ENCODE measurements around the gene ZC3HAV1. TPM values are rescaled to one million over a fixed set of nuclear protein-coding genes. Genes with fewer than 3 reads are reported as not detected.
"Not testable (repeated sequence)": the region's sequence is repeated elsewhere in the genome, so short reads cannot be mapped to it uniquely, and the experiment has no call there.

Gene ZC3HAV1
- total and polyA plus RNA-seq, 2 of the 4 experiments (the other 2 are of a cell fraction): 9.9 to 22.4 TPM

GRCh38 chr7:139025861-139026260 lies 83.7 kb downstream of the ZC3HAV1 start:
- H3K4me1 ChIP-seq (ENCODE audit: control insufficient read depth, insufficient read depth, low read length); DNase-seq; H4K8ac ChIP-seq (ENCODE audit: low read depth in 2 of 2, low read length in 2 of 2); H3K4ac ChIP-seq (ENCODE audit: low read depth, low read length); H3K56ac ChIP-seq (ENCODE audit: extremely low read depth, insufficient read depth, low read length); H3K4me3 ChIP-seq (ENCODE audit: insufficient read depth, low read depth, low read length); H4K20me1 ChIP-seq (ENCODE audit: insufficient read depth, low read length); H2BK5ac ChIP-seq (ENCODE audit: low read depth, low read length, poor library complexity, severe bottlenecking); H3K14ac ChIP-seq (replicated peaks; ENCODE audit: low read depth, low read length); H3K27ac ChIP-seq (ENCODE audit: insufficient read depth, low read length); H2BK20ac ChIP-seq (ENCODE audit: low read depth, low read length); ATAC-seq (ENCODE audit: low read depth); intact Hi-C loops (cut with micrococcal nuclease); in situ Hi-C loops (cut with MboI; ENCODE audit: low sequenced_read_pairs); POLR2A ChIA-PET (ENCODE audit: unreplicated experiment); H3K27me3 ChIP-seq (ENCODE audit: control insufficient read depth, insufficient read depth, low read length); H2AFZ ChIP-seq (replicated peaks; ENCODE audit: low read length, poor library complexity); H3K9me1 ChIP-seq (ENCODE audit: insufficient read depth, low read length); H3K18ac ChIP-seq (ENCODE audit: low read depth, low read length); H4K91ac ChIP-seq (ENCODE audit: insufficient read depth, low read depth, low read length); H3K4me2 ChIP-seq (ENCODE audit: low read depth, low read length); H3K23ac ChIP-seq (ENCODE audit: low read depth, low read length); H3K9ac ChIP-seq (ENCODE audit: low read depth, low read length); BruUV-seq (replicated peaks); H4K5ac ChIP-seq (ENCODE audit: low read depth, low read length); H2AK5ac ChIP-seq (ENCODE audit: low read depth, low read length); H2AK9ac ChIP-seq (replicated peaks; ENCODE audit: low read depth, low read length, poor library complexity); H3K9me3 ChIP-seq (ENCODE audit: control insufficient read depth, insufficient read depth, low read length); H2BK15ac ChIP-seq (ENCODE audit: low read depth, low read length); dilution Hi-C loops (cut with HindIII; ENCODE audit: low sequenced_read_pairs, unreplicated experiment); H2BK120ac ChIP-seq (ENCODE audit: low read depth, low read length): not testable (repeated sequence)
- H3K36me3 ChIP-seq (ENCODE audit: control insufficient read depth, insufficient read depth, low read length): peaks cover 47% of the 10 kb centered on the region
- CTCF ChIA-PET: interaction anchor here (1.0 kb wide), 1 partner anchor 9 kb away, joined by 3 read pairs; no protein-coding TSS in a partner anchor
- WGBS, 2 experiments (ENCODE audit: extremely low coverage in 2 of 2, insufficient read length in 1 of 2): no CpG with 5 or more reads among the region's 5 CpGs
- H3K79me1 ChIP-seq (ENCODE audit: low read depth in 1 of 2, low read length in 2 of 2): peaks cover 16 to 29% of the 10 kb centered on the region in 2 experiments; a peak in 3 of 4 replicates
